CD1c-positive myeloid dendritic cell (primary cell): ENCODE measurements around the gene HES6.

Experiments used
- DNase-seq: peaks from one replicate; pipeline ENCODE4 v3.0.0-alpha.2; 2016; ENCODE audit errors: extremely low spot score

HES6 gene, protein sequence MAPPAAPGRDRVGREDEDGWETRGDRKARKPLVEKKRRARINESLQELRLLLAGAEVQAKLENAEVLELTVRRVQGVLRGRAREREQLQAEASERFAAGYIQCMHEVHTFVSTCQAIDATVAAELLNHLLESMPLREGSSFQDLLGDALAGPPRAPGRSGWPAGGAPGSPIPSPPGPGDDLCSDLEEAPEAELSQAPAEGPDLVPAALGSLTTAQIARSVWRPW

DNA sequence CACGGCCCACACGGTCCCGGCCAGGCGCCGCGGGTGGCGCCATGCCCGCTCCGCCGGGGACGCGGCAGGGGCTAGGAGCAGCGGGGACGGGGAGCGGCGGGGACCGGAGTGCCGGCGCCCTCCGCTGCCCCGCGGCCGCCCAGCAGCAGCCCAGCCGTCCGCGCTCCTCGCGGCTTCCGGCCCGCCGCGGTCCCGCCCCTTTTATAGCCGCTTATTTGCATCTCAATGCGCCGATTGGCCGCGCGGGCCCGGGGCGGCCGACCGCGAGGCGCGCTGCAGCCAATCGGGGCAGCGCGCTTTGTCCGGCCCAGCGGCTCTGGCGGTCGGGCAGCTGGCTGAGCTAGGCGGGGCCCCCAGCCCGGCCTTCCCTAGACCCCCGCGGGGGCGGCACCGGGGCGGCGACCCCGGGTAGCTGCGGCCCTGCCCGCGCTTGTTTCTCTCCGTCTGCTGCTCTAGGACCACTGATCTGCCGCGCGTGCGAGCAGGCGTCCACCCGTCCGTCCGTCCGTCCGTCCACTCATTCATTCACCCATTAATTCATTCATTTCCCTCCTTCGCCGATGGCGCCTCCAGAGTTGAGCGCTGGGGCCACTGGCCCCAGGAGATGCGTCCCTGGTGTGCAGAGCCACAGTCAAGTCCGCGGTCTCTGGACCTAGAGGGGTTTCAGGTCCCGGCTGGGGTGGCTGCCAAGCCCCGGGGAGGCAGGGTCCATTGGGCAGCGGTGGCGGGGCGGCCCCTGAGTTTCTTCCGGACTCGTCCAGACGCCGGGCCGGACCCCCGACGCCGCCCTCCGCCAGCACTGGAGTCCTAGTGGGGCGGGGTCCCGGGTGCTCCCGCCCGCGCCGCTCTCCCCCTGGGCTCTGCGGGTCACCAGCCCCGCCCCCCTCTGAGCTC lies at the start of gene HES6:
TSS of gene HES6 (minus strand) at position 176 of the 894 bp plus-strand sequence. CDS start at position 43, 133 bp downstream.
- peak; percentile 95 for DNase-seq

DNA sequence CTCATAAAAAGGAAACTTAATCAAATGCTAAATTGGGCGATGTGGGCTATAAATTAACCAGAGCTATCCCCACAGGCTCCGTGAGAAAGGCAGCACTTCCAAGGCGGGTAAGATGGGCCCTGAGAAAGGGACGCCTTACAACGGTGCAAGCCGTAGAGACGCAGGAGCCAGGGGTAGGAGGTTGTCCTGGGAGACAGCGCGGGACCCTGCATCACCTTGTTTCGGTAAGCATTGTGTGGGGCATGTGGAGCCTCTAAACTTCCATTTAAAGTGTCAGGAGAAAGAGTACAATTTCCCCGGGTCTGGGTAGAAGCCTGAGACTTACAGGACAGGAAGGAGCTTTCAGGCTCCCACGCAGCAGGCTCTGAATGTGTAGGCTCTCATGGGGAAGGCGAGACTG lies 49.7 kb upstream of the HES6 start:
- no peak for DNase-seq

DNA sequence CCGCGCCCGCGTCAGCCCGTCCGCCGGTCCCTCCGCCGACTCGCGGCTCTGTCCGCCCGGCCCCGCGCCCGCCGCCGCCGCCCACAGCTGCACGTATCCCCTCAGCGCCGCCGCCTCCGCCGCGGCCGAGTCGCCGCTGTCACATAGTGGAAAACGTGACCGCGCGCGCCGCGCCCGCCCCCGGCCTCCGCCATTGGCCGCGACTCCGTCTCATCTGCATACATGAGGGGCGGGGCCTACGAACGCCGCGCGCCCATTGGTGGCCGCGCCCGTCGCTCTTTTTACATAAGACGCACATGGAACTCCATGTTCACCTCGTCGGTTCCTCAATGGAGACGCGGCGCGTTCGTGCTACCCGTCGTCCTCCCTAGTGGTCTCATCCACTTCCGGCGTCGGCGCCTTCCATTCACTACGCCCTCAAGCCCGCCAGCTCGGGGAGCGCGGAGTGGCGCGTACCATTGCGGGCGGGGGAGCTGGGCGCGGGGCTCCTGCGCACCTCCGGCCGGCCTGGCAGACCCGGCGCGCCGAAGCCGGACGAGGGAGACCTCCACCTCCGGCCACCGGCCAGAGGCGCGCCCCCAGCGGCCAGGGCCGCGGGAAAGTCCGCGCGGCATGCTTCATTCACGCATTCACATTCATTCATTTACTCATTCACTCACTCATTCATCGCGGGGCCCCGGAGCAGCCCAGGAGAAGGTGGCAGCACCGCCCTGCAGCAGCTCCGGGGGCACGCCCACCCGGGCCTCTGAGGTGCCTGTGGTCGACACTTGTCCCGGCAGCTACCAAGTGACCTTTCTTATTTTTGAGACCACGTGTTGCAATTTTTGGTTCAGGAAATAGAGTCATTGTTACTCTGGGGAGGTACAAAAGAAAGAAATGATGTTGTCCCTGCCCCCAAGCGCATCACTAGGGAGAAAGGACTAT lies 49.1 kb upstream of the HES6 start:
- DNase-seq: peak; percentile 99

DNA sequence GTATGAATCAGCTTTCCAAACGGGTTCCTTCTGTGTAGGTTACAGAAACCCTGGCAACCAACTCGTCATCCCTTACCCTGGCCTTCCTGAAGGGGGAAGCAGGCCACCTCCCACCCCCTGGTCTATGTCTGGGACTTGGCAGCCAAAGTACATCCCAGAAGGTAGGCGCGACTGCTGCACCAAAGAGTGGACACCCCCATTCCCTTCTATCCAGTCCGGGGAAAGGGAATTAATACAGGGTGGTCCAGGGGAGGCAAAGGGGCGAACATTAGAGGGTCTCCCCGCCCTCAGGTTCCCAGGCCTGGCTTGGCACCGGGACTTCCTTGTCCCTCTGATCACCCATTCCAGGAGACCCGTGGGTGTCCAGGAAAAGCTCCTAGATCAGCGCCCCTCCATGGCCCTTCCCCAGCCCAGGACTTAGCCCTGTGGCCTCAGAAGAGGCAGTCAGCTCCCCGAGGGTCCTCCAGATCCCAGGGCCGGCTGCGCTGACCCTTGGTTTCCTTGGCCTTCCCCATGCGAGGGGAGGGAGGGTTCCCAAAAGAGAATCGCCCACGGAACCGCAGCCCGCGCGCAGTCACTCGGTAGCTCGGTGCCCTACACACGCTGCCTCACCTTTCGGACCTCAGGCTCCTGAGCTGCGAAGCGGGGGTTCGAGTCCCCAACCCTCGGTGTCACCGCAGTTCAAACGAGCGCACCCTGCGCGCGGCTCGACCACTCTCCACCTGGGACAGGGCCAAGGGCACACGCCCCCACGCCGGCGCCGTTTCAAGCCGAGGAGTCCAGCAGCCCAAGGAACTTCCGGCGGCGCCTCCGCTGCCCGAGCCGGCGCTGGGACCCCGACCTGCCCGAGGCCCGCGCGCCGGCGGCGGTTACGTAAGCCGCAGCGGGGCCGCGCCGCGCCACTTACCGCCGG lies 48.2 kb upstream of the HES6 start, which contains the start of gene PER2:
TSS of gene PER2 (minus strand) at position 874 of the 913 bp plus-strand sequence. CDS start 10,674 bp downstream, outside the sequence.
- peak; percentile 91 for DNase-seq

DNA sequence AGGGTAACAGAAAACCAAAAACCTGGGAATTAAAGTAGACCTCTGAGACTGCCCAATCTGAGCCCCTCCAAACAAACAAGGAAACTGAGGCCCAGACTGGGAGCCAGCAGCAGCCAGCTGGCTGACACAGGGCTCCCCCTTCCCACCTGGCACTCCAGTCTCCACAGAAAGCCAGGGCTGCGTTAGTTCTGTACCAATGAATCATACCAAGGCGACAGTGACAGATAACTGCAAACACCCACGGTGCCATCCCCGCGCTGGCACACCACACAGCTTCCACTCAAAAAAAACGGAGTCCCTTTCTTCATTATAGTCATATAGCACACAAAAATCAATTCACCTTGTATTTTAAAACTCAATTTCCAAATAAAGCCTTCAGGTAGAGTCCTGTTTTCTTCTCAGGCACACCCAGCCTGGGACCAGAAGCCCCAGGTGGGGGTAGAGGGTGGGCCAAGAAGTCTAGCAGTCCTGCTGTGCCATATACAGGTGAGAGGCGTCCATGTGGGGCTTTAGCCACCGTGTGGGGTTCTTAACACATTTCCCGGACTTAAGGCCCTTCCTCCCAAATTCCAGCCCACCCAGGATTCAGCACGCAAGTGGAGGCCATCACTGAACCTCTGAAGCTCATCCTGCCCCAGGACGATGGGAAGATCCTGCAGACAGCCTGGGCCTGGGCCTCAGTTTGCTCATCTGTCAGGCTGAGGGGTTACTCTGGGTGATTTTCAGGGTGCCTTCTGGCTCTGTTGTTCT lies 47.3 kb upstream of the HES6 start:
- peak; percentile 62 for DNase-seq

DNA sequence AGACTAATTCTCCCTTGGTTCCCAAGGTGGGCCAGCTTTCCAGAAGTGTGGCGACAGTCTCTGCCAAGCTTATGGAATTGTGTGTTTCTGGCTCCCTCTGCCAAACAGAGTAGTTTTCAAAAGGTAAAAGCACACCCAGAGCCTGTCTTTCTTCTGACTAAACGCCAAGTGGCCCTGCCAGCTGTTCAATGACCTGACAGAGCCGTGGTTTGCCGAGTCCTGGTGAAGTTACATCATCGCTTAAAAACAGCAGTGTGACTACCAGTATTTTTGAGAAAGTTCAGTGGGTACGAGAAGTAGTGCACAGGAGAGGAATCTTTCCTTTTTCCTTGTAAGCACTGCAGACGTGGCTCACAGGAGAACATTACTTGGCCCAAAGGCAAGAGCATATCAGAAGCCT lies 46.7 kb upstream of the HES6 start:
- DNase-seq: peak; percentile 41

DNA sequence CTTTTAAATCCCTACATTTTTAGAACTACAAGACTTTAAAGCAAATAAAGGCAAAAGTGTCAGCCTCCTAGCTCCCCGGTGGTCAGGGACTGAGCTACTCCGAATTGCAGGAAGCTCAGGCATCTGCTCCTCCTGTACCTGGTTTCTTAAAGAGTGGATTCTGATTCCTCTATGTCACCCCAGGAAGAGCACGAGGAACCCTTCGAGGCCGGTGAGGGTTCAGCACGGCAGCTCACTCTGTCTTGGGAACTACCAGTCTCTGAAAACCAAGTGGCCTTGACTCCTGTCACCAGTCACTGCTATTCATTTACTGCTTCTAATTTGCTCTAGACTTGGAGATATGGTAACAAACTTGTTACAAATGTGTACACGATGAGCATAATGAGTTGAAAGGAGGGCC lies 46.3 kb upstream of the HES6 start:
- DNase-seq: no peak

DNA sequence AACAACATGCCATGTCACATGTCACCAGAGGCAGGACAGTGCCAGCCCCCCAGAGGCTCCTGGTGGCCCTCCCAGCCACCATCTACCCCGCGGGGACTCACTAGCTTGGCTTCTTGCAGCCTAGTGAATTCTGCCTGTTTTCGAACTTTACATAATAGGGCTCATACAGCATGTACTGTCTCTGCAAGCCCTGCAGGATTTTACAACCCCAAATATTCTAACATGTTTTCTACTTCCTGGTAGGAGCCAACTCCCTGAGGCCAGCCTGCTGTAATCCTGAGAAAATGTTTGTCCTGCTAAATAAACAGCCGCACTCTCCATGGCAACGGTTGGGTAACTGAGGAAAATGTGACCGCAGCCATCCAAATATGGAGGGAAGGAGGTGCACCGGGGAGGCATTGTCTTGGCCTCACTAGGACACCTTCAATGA lies 45.8 kb upstream of the HES6 start:
- DNase-seq: peak; percentile 23

DNA sequence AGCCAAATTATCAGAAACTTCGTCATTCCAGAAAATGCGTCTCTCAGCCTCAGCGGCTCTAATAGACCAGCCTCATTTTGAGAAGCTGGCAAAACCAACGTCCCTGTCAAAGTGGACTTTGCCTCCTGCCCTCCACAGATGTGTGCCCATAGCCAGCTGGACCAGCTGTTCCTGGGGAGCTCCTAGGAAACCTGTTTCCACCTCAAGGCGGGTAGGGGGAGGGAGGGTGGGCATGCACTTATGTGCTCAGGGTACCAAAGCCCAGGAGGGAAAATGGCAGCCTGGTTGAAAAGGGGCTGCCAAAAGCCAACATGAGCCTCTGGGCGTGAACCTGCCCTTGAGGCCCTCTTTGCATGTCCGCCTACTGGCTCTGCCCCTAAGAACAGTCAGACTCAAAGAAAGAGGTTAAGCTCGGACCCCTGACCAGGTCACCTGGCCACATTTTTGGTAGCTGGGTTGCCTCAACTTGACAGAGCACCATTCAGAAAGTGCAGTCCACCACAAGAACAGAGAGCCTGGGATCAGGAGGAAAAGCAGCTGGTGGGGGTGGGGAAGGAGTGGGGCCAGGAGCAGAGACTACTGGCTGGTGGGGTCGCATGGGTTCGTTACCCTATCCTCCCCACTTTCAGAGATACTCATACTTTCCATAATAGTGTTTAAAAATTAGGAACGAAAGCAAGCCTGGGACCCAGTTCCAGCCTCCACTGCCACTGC lies 45.1 kb upstream of the HES6 start:
- no peak for DNase-seq

DNA sequence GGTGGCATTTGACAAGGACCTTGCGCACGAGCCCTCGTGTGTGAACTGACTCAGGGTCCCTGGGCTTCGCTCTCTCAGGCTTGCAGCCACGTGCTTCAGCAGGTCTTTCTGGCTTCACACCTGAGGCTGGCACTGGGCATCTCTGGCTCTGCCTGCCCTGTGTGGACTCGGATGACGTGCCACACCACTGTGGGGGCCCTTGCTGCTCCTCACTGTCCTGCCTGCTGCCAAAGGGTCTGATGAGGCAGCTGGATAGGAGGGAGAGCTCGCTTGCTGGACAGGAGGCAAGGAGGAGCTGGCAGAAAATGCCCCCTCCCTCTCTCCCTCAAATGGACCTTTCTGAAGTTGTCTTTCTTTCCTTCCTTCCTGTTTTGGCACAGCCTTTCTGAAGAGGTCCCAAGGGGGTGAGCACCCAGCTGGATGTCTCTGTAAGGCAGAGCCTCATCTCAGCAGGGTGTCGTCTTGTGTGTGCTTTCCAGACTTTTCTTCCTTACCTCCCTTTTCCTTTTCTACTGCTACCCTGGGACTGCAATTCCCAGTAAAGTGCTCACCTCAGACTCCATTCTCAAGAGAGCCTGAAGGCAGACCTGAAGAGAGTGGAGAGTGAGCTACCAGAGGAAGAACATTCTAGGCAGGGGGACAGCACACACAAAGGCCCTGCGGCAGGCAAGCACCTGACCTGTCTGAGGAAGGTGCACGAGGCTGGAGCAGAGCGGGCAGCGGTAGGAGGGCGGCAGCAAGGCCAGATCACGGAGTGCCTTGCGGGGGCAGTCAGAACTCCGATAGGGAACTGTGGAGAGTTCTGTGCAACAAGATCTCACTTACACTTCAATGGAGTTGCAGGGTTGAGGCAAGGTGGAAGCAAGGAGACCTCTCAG lies 43.3 kb upstream of the HES6 start:
- no peak for DNase-seq

DNA sequence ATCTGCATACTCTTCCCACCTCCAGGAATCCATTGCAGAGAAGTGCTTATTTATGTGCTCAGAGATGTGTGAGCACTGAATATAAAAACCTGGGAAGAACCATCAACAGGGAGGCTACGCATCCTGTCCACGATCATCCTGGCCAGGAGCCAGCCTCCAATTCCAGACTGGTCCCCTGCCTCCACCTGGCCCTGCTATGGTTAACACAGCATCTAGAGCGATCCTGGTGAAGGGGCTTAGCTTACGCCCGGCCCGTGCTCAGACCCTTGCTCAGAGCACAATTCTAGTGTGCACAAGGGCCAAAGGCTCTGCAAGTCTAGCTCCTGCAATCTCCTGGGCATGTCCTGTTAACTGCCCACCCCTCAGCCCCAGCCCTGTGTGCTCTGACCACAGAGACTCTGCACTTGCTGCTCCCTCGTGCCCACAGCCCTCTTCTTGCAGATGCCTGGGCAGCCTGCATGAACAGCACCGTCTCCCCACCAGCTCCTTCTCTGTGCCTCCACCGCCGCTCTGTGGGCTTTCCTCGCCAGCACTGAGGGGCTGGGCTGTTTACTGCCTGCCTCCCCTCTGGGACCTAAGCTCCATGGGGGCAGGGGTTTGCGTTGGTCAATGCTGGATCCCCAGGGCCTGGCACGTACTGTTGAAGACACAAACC lies 42.1 kb upstream of the HES6 start:
- no peak for DNase-seq

DNA sequence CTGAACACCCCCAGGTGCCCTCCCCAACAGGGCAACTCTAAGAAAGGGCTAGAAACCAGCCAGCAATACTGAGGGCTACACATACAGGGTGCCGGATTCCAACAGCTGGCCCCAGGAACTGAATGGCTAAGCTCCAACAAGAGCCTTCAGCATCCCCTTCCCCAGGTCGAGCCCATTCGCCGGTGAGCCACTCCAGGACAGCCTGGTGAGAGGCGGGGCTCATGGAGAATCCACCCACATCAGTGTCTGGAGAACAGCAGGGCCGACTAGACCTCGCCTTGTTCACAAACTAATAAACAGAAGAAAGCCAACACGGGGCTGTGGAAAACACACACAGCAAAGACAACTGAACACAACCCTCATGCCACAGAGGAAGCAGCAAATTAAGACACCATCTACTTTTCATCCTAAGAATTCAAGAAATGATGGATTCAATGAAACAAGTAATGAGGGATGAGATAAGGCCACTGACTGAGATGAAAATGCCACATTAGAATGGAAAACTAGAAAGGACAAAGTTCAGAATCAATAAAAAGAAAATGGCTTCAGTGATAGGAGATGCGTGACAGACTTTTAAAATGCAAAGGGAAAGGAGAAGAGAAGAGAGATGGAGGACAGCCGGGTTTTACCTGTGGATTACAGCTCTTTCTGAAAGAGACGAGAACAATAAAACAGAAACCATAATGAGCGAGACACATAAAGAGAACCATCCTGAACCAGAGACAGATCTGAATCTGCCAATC lies 40.4 kb upstream of the HES6 start:
- no peak for DNase-seq

DNA sequence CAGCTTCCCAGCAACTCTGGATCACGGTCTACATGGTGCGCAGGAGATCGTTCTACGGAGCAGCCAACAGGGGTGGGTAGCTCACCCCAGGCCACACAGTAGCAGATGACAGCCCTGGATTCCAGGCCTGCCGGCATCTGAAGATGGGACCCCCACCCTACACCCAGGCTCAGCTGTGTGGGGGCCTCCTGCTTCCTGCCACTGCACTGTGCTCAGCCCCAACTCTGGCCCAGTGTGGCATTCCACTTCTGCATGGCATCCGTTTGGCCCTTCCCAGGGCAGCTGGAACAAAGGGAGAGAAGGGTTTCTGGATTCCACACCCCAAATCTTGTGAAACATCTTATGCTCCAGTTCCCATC lies 39.5 kb upstream of the HES6 start:
- no peak for DNase-seq

DNA sequence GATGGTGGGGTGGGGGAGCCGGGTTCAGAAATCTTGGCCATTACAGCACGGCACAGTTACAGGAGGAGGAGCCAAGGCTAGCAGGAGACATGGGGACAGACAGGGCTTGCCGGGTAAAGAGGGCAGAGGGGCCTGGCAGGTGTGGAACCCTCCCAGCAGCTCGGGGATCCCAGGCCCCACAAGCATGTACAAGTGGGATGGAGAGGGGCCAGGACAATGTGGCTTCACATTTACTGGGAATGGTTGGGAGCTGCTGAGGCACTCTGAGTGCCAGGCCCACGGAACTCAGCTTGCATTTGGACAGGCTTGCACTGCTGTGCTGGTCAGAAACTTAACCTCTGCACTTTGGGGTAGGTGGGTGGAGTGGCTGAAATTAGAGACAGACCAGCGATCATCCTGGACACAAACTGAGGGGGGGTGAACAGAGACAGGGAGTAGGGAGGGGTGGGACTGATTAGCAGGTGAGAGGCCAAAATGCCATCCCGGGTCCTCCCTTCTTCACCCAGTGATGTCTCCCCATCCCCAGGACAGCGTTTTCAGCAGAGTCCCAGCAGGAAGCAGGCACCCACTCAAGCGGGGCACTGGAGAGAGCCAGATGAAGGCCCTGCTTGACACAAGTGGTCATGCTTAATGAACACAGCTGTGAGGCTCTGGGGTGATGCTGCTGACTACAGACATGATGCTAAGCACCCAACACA lies 38.9 kb upstream of the HES6 start:
- no peak for DNase-seq

DNA sequence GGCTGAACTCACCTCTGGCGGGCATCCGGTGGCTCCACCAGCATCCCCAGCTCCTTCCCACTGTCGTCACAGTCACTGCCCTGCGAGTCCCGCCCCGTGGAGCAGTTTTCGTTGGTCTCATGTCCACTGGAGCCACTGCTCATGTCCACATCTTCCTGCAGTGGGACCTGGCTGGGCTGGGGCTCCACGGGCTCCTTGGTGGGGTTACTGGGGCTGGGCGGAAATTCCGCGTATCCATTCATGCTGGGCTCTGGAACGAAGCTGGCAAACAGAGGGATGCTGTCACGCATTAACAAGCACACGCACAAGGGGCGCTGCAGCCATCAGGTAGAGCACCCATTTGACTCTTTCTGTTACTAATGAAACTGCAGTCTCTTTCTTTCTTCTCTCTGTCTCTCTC lies 37.9 kb upstream of the HES6 start:
- no peak for DNase-seq

DNA sequence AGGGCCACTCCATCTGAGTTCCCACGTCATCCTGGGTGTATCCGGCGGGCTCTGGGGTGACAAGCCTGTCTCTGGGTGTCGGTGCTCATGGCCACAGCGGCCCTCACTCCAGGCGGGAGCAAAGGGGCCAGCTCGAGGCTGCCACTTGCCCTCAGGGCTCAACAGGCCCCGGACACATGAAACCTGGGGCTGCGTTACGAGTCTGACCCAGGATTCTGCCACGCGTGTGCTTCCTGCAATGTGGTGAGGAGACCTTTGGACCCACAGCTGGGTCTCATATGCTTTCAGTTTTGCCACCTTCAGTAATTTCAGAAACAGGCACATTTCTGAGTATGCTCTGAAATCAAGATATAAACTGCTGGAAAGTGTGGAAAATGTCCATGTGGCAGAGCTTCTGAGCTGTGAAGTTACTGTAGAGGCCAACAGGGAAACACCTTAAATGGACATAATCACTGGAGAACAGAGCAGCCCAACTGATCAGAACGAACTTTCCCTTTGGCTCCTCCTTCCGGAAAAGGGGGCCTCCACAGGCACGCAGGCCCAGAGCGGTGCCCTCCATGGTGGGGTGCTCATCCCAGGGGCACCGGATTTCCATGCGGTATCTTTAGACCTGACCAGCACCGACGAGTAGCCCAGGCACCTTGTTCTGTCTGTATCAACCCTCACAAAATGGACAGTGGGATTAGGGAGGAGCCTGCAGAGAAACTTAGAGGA lies 34.5 kb upstream of the HES6 start:
- no peak for DNase-seq
